ENCODE measurements around the gene ARPC3. TPM values are rescaled to one million over a fixed set of nuclear protein-coding genes. Genes with fewer than 3 reads are reported as not detected.
A peak's percentile ranks its signal among the peaks of the same experiment; 100 is the strongest.
"Not testable (repeated sequence)": the region's sequence is repeated elsewhere in the genome, so short reads cannot be mapped to it uniquely, and the experiment has no call there.

The ARPC3 gene
- polyA plus RNA-seq, 1 donor = 113 TPM

DNA sequence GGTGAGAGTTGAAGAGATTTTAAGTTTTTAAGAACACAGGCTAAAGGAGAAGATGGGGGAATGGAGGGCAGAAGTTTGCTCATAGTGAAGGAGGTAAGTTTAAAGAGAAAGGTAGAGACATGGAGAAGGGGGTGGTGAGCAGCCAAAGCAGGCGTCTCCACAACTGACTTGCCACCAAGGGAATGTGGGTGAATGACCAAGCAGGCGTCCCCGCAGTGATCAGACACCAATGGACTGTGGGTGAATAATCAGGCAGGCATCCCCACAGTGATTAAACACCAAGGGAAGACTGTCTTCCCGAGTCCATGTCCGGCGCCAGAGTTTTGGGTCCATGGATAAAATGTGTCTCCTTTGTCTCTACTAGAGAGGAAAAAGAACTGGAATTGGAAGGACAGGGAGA, 40.1 kb downstream of the ARPC3 start:
- not testable (repeated sequence) for DNase-seq

DNA sequence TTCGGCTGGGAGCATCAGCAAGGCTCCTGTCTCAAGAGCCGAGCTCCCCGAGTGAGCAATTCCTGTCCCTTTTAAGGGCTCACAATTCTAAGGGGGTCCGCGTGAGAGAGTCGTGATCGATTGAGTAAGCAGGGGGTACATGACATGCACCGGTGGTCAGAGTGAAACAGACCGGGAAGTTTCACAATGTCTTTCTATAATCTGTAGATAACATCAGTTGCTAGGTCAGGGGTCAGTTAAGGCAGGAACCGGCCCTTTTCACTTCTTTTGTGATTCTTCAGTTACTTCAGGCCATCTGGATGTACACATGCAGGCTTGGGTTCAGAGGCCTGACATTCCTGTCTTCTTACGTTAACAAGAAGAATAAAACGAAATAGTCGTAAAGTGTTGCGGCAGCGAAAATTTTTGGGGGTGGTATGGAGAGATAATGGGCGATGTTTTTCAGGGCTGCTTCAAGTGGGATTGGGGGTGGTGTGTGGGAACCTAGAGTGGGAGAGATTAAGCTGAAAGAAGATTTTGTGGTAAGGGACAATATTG, 44.9 kb downstream of the ARPC3 start:
- not testable (repeated sequence) for DNase-seq

DNA sequence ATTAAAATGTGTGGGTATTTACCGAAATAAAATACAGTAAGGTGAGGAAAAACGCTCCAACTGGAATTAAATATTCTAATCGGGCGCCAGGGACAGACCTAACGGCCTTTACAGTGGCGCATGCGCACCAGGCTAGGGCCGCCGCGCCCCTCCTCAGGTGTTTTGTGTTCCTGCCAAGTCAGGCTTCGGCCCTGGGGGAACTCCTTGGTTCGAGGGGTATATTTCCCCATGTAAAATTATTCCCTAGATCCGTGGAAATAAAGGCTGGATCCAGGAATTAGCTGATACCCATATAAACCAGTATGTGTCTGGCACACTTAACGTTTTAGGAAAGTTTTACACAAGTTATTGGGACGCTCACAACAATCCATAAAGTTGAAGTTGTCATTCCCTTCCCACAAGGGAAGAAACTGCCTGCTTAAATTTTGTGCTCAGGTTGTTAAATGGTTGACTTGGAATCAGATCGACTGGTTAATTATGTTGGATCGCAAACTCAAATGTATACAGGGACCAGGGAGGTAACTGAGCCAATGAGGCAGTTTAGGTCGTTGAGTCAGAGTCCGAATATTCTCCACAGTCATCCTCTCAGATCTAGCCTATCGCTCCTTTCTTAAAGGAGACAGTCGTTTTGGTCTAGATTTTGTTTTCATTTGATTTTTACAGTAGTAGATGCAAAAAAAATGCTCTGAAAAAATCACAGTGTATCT, 46.0 kb downstream of the ARPC3 start:
- DNase-seq = peak; percentile 76

DNA sequence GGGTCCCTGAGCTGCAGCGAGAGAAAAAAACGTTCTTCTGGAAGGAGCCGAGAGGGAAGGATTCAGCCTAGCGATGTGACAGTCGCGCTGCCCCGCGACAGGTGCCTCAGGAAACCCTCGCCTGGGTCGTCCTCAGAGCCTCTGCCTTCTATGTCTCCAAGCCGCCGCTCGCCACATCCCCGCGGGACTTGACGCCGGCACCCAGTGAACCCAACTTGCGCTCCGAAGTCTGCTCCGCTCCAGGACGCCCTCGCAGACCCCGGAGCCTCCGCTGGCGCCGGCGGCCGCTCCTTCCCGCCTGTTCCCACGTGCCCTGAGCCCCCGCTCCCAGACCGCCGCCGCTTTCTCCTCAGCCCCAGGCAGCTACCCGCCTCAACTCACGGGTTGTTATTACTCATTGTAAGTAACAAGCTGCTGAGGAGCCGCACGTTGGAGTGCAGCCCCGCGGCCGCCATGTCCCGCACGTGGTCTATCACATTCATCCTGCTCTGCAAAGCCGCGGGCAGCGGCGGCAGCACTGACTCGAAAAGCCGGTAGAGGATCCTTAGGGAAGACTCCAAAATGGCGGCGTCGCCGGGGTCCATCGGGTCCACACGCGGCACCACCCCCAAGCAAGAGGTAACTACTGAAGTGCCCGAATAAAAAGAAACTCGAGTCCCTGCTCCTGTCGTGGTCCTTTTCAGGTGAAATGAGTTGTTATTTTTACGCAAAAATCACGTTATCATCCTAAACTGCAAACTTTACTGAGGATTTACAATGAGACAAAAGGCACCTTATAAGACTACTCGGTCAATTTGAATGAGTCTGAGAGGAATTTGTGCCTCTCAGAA, 46.8 kb downstream of the ARPC3 start, which contains the start of gene ANAPC7:
Gene ANAPC7 (minus strand): TSS at position 563 of the 830 bp plus-strand sequence. CDS start 81 bp downstream, at position 482.
- peak; percentile 91 for DNase-seq

Other genes with a start within 250 kb of the ARPC3 start
- 587 TPM for gene ATP2A2, start 169.1 kb downstream of the ARPC3 start, polyA plus RNA-seq (ENCODE audit: insufficient read length)
- 62.6 TPM for gene ANAPC7, start 46.6 kb downstream of the ARPC3 start, polyA plus RNA-seq (ENCODE audit: insufficient read length)
- 24.3 TPM for gene GPN3, start 17.9 kb upstream of the ARPC3 start, polyA plus RNA-seq (ENCODE audit: insufficient read length)
- 13.9 TPM for gene FAM216A, start 18.5 kb upstream of the ARPC3 start, polyA plus RNA-seq (ENCODE audit: insufficient read length)
- 112 TPM for gene VPS29, start 51.8 kb upstream of the ARPC3 start, polyA plus RNA-seq (ENCODE audit: insufficient read length)
- 2.7 TPM for gene RAD9B, start 52.0 kb upstream of the ARPC3 start, polyA plus RNA-seq (ENCODE audit: insufficient read length)
- 10.5 TPM for gene PPTC7, start 133.0 kb upstream of the ARPC3 start, polyA plus RNA-seq (ENCODE audit: insufficient read length)
- 21.5 TPM for gene TCTN1, start 163.8 kb upstream of the ARPC3 start, polyA plus RNA-seq (ENCODE audit: insufficient read length)
- gene HVCN1, start 238.8 kb upstream of the ARPC3 start, polyA plus RNA-seq (ENCODE audit: insufficient read length) = 4.4 TPM